Measurements from ENCODE around the gene PSENEN. TPM values are rescaled to one million over a fixed set of nuclear protein-coding genes. Genes with fewer than 3 reads are reported as not detected.
A peak's percentile ranks its signal among the peaks of the same experiment; 100 is the strongest.

The PSENEN gene
- polyA plus RNA-seq, 1 experiment, result 65.4 TPM

- TF ChIP-seq CTCF (IDR thresholded peaks at IDR 0.05; ENCODE audit: insufficient read depth, low read depth, low read length), result no peak
- no peaks in the 10 kb centered on the region for H3K27me3 ChIP-seq (ENCODE audit: control insufficient read depth, insufficient read depth, low read length)
- peak overlapping the region; percentile 52 for H3K4me3 ChIP-seq (ENCODE audit: low read depth, low read length)
- ChIA-PET POLR2A (interaction anchor here (0.6 kb wide), 1 partner anchor 39 kb away, joined by 3 read pairs; no protein-coding TSS in a partner anchor), CTCF (interaction anchor here (1.2 kb wide), 1 partner anchor 9 kb away, joined by 3 read pairs; no protein-coding TSS in a partner anchor)
- DNase-seq (ENCODE audit: low read depth), result no peak
- H3K36me3 ChIP-seq (ENCODE audit: control insufficient read depth, insufficient read depth, low read length), result peaks cover 14% of the 10 kb centered on the region
Measured at GRCh38 chr19:35755550-35756376, 10.3 kb downstream of the PSENEN start.

DNA sequence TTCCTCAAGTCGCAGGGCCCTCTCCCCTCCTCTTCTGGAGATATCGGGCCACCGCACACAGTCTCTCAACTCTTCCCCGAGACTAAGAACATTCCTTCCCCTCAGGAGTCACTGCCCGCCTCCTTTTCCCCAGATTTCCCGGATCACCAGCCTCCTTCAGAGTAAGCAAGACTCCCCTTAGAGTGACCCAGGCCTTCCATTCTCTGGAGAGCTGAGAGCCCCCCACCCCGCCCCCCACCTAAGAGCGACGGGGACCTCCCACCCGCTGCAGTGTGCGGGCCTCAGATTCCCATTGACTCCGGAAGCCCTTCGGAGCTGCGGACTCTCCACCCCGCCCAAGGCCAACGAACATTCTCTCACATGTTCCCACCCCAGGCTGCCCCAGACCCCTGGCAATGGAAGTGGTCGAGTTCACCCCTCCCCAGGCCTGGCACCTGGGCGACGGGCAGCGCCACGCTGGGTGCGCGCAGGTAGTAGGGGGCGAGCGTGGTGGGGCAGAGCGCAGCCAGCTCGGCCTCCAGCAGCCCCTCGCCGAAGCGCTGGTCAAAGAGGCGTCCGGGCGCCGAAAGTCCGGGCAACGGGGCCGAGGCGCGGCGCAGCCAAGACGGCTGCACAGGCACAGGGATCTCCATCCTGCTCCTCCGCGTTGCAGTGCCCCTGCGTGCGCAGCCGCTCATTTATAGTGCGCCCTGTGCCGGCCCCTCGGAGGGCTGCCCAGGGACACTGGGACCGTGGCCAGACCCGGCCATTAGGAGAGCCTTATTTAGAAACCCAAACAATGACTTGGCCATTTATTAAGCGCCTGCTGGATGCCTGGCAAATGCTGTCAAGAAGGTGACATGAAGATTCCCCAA, 11.2 kb downstream of the PSENEN start, which contains the start of gene HSPB6:
HSPB6 (minus strand) TSS at position 653 of the 854 bp plus-strand sequence; CDS start at position 632, 21 bp downstream.
- H3K4me3 ChIP-seq (ENCODE audit: low read depth, low read length), result peak within 1 kb of the TSS; percentile 52
- TF ChIP-seq CTCF (IDR thresholded peaks at IDR 0.05; ENCODE audit: insufficient read depth, low read depth, low read length), result no peak
- ChIA-PET CTCF (interaction anchor here (1.2 kb wide), 1 partner anchor 9 kb away, joined by 3 read pairs; no protein-coding TSS in a partner anchor), POLR2A (interaction anchor here (0.6 to 1.6 kb wide), 2 partner anchors 8 to 12 kb away, joined by 5 to 6 read pairs; partner anchors contain the start of gene LIN37)
- H3K27me3 ChIP-seq (ENCODE audit: control insufficient read depth, insufficient read depth, low read length), result no peaks in the 10 kb centered on the region
- DNase-seq (ENCODE audit: low read depth), result no peak
- peaks cover 15% of the 10 kb centered on the region for H3K36me3 ChIP-seq (ENCODE audit: control insufficient read depth, insufficient read depth, low read length)

DNA sequence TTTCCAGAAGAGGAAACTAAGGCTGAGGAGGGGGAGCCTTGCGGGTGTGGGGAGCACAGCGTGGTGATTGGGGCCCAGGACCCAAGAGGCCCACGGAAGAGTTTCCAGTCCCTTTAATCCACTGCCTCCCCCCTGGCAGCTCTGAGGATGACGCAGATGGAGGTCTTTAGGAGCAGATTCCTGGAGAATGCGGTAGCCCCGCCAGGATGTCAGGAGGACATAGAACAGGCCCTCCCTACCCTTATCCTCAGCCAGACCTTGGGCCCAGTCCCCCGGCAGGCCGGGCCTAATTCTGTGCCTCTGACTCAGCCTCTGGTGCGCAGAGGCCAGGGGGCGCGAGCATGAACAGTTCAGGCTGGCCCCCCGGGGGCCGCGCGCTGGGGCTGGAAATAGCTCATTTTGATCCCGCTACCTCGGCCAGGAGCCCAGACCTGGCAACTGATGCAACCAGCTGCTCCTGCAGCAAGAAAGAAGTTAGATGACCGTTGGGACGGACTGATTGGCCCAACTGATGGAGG, 11.8 kb downstream of the PSENEN start:
- CTCF ChIA-PET, result interaction anchor here (1.2 kb wide), 1 partner anchor 8 kb away, joined by 3 read pairs; no protein-coding TSS in a partner anchor
- H3K27me3 ChIP-seq (ENCODE audit: control insufficient read depth, insufficient read depth, low read length), result no peaks in the 10 kb centered on the region
- peak; percentile 34 for DNase-seq (ENCODE audit: low read depth)
- 0 out of 2 replicates have a peak, but pooled peaks have one; percentile 20 for TF ChIP-seq CTCF (IDR thresholded peaks at IDR 0.05; ENCODE audit: insufficient read depth, low read depth, low read length)
- H3K4me3 ChIP-seq (ENCODE audit: low read depth, low read length), result peak overlapping the region; percentile 52
- POLR2A ChIA-PET, result interaction anchor here (0.6 to 1.6 kb wide), 2 partner anchors 9 to 12 kb away, joined by 5 to 6 read pairs; partner anchors contain the start of gene LIN37
- peaks cover 18% of the 10 kb centered on the region for H3K36me3 ChIP-seq (ENCODE audit: control insufficient read depth, insufficient read depth, low read length)

DNA sequence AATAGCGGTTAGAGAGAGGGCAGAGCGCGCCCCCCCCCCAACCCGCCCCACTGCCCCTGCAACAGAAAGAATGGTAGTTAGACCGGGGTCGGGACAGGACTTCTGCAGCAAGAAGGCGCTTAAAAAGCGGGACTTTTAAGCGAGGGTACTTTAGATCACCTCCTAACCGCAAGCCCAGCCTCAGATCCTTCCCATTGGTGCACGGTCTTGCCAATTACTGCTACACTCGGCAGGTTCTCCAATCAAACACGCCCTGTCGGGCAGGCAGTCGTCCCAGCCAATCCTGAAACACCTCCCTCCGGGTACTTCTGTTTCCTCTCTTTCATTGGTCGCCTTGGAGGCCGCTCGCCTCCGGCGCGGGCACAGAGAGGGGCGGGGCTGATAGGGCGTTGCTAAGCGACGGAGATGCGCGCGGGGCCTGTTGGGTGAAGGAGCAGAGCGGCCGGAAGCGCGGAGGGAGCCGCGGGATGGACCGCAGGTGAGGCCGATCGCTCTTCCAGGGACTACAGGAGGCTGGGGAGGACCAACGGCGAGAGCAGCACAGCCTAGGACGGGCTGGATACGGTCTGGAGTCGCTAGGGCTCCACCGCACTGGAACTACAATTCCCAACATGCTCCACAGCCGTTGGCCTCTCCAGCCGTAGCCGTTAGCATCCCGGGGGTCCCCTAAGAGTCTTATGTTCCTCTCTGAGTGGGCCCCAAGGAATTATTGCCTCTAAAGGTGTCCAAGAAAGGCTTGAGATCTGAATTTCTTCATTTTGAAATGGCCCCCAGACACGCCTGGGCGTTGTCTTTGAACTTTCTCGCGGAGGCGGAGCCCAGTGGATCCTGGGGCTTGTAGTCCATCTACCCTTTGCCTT, 12.5 kb downstream of the PSENEN start, which contains the start of gene PROSER3:
PROSER3 (plus strand) TSS at position 428 of the 860 bp plus-strand sequence; CDS start at position 468, 40 bp downstream.
- CTCF ChIA-PET, result no interaction called here
- Histone ChIP-seq H3K27me3 (ENCODE audit: control insufficient read depth, insufficient read depth, low read length) (no peaks in the 10 kb centered on the region), H3K4me3 (ENCODE audit: low read depth, low read length) (peak within 1 kb of the TSS; percentile 74), H3K36me3 (ENCODE audit: control insufficient read depth, insufficient read depth, low read length) (peaks cover 12% of the 10 kb centered on the region)
- POLR2A ChIA-PET, result interaction anchor here (1.6 kb wide), 1 partner anchor 10 kb away, joined by 5 read pairs; the partner anchor contains the start of gene LIN37
- peak; percentile 97 for DNase-seq (ENCODE audit: low read depth)
- no peak for TF ChIP-seq CTCF (IDR thresholded peaks at IDR 0.05; ENCODE audit: insufficient read depth, low read depth, low read length)

Data from BJ (cell line).